Measurements from ENCODE around the gene CDH12. TPM values are rescaled to one million over a fixed set of nuclear protein-coding genes. Genes with fewer than 3 reads are reported as not detected.

CDH12 gene
- total RNA-seq, 4 donors from 2014 or later, result 0.12 TPM; not detected in 3

GRCh38 chr5:22693121-22693520 lies 160.0 kb downstream of the CDH12 start:
- no peak for ATAC-seq
- 50 to 63% methylated on average over 2 to 3 of the region's 4 CpGs for WGBS, 2 donors (ENCODE audit: low coverage in 1 of 2)
- no peaks in the 10 kb centered on the region for H3K36me3 ChIP-seq
- no peak overlapping the region for H3K27ac ChIP-seq
- H3K27me3 ChIP-seq, result no peaks in the 10 kb centered on the region
- H3K9me3 ChIP-seq, result no peaks in the 10 kb centered on the region
- no peak for TF ChIP-seq POLR2A (IDR thresholded peaks at IDR 0.05)
- no peak for TF ChIP-seq POLR2AphosphoS5 (IDR thresholded peaks at IDR 0.05)
- no peak for TF ChIP-seq EP300 (IDR thresholded peaks at IDR 0.05)
- TF ChIP-seq, protein P1, sequence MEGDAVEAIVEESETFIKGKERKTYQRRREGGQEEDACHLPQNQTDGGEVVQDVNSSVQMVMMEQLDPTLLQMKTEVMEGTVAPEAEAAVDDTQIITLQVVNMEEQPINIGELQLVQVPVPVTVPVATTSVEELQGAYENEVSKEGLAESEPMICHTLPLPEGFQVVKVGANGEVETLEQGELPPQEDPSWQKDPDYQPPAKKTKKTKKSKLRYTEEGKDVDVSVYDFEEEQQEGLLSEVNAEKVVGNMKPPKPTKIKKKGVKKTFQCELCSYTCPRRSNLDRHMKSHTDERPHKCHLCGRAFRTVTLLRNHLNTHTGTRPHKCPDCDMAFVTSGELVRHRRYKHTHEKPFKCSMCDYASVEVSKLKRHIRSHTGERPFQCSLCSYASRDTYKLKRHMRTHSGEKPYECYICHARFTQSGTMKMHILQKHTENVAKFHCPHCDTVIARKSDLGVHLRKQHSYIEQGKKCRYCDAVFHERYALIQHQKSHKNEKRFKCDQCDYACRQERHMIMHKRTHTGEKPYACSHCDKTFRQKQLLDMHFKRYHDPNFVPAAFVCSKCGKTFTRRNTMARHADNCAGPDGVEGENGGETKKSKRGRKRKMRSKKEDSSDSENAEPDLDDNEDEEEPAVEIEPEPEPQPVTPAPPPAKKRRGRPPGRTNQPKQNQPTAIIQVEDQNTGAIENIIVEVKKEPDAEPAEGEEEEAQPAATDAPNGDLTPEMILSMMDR (IDR thresholded peaks at IDR 0.05), result no peak
- H3K4me3 ChIP-seq, result no peak overlapping the region
- H3K4me1 ChIP-seq, result no peaks in the 10 kb centered on the region

DNA sequence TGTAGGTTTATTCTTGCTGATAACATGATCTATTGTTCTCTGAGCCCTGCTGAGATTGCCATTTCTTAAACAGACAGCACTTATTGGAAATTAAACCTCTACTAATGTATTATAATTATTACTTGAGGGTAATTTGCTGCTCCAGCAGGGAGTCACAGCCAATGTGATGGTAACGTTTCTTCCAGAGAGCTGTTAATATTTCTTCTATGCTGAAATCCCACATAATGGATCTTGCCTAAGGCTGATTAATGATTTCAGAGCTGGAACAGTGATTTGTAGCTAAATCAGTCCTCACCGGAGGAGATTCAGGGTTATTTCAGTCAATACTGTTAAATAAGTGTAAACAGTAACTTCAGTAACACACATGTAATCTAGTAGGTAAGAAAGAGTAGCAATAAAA lies 170.1 kb downstream of the CDH12 start:
- no peak overlapping the region for H3K4me3 ChIP-seq
- H3K9me3 ChIP-seq, result no peaks in the 10 kb centered on the region
- TF ChIP-seq POLR2AphosphoS5 (IDR thresholded peaks at IDR 0.05) (no peak), POLR2A (IDR thresholded peaks at IDR 0.05) (no peak), EP300 (IDR thresholded peaks at IDR 0.05) (no peak)
- TF ChIP-seq, protein P1 (IDR thresholded peaks at IDR 0.05), result no peak
- no peaks in the 10 kb centered on the region for H3K36me3 ChIP-seq
- H3K4me1 ChIP-seq, result no peaks in the 10 kb centered on the region
- WGBS, 2 donors (ENCODE audit: low coverage in 1 of 2), result 8 to 13% methylated on average over 2 of the region's 2 CpGs
- no peak overlapping the region for H3K27ac ChIP-seq
- no peaks in the 10 kb centered on the region for H3K27me3 ChIP-seq
- no peak for ATAC-seq

DNA sequence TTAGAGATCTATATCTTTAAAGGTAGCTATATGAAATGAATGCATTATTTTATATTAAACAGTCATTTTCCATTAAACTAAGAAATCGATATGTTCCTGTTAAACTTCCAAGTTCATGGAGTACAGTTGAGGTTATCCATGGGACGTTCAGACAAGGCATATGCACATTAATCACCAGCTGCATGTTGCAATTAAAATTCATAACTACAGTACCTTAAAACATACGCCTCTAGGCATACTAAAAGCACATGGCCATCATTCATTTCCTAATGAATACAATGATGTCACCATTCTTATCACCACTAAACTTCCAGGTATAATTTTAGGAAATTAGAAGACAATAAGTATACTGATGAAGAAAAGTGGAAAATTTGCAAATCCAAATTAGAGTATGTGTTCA lies 174.3 kb downstream of the CDH12 start:
- H3K27me3 ChIP-seq, result no peaks in the 10 kb centered on the region
- no peak overlapping the region for H3K4me3 ChIP-seq
- no peaks in the 10 kb centered on the region for H3K36me3 ChIP-seq
- TF ChIP-seq POLR2A (IDR thresholded peaks at IDR 0.05), result no peak
- TF ChIP-seq, protein P1 (IDR thresholded peaks at IDR 0.05), result no peak
- no peak for TF ChIP-seq EP300 (IDR thresholded peaks at IDR 0.05)
- no peak for TF ChIP-seq POLR2AphosphoS5 (IDR thresholded peaks at IDR 0.05)
- ATAC-seq, result no peak
- WGBS, 2 donors (ENCODE audit: low coverage in 1 of 2), result 43 to 55% methylated on average over 3 of the region's 3 CpGs
- no peak overlapping the region for H3K27ac ChIP-seq
- peaks cover 0 to 4% (median 0%) of the 10 kb centered on the region in 3 donors for H3K9me3 ChIP-seq
- H3K4me1 ChIP-seq, result no peaks in the 10 kb centered on the region

- TF ChIP-seq, protein P1 (IDR thresholded peaks at IDR 0.05), result no peak
- no peak for TF ChIP-seq EP300 (IDR thresholded peaks at IDR 0.05)
- TF ChIP-seq POLR2AphosphoS5 (IDR thresholded peaks at IDR 0.05), result no peak
- TF ChIP-seq POLR2A (IDR thresholded peaks at IDR 0.05), result no peak
- H3K27me3 ChIP-seq, result no peaks in the 10 kb centered on the region
- H3K4me1 ChIP-seq, result no peaks in the 10 kb centered on the region
- H3K4me3 ChIP-seq, result no peak overlapping the region
- no peaks in the 10 kb centered on the region for H3K36me3 ChIP-seq
- peaks cover 0 to 4% (median 0%) of the 10 kb centered on the region in 3 donors for H3K9me3 ChIP-seq
- H3K27ac ChIP-seq, result no peak overlapping the region
- no peak for ATAC-seq
These were observed 180.0 kb downstream of the CDH12 start for GRCh38 chr5:22673131-22673530.

DNA sequence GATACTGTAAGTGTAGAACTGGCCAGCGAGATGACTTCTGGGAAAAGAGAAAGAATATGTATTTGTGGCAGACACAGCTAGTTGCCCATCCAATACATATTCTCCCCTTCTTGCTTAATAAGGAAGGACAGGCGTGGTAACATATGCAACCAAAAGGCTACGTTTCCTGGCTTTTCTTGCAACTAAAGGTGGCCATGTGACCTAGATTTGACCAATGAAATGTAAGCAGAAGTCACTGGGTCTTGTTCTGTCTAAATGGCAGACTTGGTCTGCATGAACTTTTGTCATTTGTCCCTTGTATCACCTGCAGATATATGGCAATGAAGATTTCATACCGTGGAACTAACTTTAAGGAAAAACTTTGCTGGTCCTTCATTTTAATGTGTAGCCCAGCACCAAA lies 183.8 kb downstream of the CDH12 start:
- ATAC-seq, result no peak
- Histone ChIP-seq H3K4me1 (no peaks in the 10 kb centered on the region), H3K36me3 (no peaks in the 10 kb centered on the region), H3K27me3 (no peaks in the 10 kb centered on the region), H3K27ac (no peak overlapping the region), H3K4me3 (no peak overlapping the region), H3K9me3 (no peaks in the 10 kb centered on the region)
- WGBS, 2 donors (ENCODE audit: low coverage in 1 of 2), result 66 to 81% methylated on average over 4 of the region's 4 CpGs
- TF ChIP-seq EP300 (IDR thresholded peaks at IDR 0.05) (no peak), POLR2AphosphoS5 (IDR thresholded peaks at IDR 0.05) (no peak), POLR2A (IDR thresholded peaks at IDR 0.05) (no peak)
- TF ChIP-seq, protein P1 (IDR thresholded peaks at IDR 0.05), result no peak

Data from gastroesophageal sphincter (tissue), 4 donors.